AG20443 (cell line): ENCODE data around the gene MRGPRX2.

Experiments used
- DNase-seq: peaks from one replicate; pipeline ENCODE4 v3.0.0; 2012; ENCODE audit warnings: low spot score, mixed read lengths

Gene MRGPRX2

GRCh38 chr11:19075636-19076035 is 15.1 kb upstream of the MRGPRX2 start:
- no peak for DNase-seq

DNA sequence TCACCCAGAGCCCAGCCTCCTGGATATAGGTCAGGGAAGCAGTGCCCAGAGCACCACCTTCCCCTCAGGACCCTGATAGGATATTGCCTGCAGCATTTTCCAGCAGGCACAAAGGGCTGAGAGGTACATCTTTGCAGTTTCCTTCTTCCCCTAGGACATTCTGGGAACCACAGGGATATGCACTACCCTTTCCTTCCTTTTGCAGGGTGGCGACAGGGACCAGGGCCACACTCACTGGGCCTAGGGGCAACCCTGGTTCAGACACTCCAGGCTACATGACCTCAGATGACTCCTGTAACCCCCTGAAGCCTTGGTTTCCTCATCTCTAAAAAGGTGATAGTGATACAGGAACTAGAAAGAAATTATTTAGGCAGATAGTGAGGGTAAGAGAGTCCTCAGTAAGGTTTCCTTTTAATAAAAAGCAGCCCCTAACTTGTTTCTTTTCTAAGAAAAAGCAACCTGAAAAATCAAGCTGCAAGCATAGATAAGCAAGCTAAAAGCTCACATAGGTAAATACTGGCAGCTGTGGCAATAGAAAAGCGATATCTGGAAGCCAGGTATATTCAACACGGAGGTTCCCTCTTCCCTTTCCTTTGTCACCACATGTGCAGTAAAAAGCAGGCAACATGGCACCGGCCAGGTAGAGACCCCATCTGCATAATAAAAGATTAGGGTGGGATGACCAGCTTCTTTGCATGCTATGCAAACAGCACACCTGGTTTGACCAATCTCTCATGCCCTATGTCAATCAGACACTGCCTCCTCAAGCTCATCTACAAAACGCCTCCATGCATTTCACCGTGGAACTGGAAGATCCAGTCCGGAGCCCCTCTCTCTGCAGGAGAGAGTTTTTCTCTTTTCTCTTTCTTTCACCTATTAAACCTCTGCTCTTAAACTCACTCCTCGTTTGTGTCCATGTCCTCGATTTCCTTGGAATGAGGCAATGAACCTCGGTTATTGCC is 13.2 kb upstream of the MRGPRX2 start:
- DNase-seq: peak; percentile 0

DNA sequence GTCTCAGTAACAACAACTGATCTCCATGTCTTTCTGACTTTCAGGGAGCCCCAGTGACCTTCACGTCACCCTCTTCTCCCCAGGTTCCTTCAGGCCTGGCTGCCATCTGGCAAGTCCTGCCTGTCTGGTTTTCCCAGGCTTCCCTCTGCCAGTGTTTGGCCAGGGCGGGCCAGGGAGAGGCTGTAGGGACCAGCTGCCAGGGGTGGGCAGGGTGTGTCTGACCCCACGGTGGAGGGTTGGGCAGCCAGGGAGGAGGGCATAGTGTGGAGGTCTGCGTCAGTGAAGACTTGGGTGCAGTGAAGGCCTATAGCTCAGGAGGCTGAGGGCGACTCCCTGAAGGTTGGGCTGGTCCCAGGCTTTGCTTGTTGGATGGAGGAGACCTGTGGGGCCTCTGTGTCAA is 11.9 kb upstream of the MRGPRX2 start:
- peak; percentile 1 for DNase-seq

- peak; percentile 86 for DNase-seq
These were observed 10.7 kb upstream of the MRGPRX2 start for GRCh38 chr11:19071255-19071654.

- DNase-seq: no peak
These were observed 684 bp downstream of the MRGPRX2 start for GRCh38 chr11:19059833-19060232.

- no peak for DNase-seq
These were observed 4.6 kb downstream of the MRGPRX2 start for GRCh38 chr11:19055905-19056304.

- peak; percentile 8 for DNase-seq
These were observed 5.5 kb downstream of the MRGPRX2 start for GRCh38 chr11:19055016-19055415.

GRCh38 chr11:19053909-19054308 is 6.6 kb downstream of the MRGPRX2 start:
- no peak for DNase-seq

DNA sequence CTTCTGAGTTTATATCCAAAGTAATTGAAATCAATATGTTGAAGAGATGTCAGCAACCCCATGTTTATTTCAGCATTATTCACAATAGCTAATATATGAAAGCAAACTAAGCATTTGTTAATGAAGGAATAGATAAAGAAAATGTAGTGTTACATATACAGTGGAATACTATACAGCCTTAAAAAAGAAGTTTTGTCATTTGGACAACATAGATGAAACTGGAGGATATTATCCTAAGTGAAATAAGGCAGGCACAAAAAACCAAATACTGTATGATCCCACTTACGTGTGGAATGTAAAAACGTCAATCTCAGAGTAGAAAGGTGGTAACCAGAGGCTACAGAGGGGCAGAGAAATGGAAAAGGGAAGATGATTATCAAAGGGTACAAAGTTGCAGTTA is 10.2 kb downstream of the MRGPRX2 start:
- no peak for DNase-seq

DNA sequence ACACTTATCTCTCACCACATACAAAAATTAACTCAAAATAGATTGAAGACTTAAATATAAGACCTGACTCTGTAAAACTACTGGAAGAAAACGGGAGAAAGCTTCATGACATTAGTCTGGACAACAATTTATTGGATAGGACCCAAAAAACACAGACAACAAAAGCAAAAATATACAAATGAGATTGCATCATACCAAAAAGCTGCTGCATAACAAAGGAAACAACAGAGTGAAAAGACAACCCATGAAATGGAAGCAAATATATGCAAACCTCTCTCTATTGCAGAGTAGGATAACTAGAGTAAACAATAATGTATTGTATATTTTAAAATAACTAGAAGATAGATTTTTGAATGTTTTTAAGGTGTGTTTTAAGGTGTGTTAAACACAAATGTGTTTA is 11.2 kb downstream of the MRGPRX2 start:
- no peak for DNase-seq

DNA sequence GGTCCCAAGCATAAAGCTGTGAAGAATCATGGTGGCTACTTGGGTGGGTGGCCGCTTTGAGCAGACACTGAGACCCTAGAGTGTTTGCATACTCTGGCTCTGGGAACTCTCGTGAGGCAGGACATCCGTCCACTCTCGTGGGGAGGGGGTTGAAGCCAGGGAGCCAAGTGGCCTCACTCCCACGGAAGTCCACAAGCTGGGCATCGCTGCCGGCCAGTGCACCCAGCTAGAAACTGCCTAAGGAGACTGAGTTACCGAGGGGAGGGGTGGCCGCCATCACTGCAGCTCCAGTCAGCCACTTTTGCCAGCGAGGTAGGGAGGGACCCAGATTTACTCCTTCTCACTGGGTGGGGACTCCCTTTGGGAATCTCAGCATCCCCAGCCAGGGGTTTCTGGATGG is 20.5 kb downstream of the MRGPRX2 start:
- DNase-seq: no peak

DNA sequence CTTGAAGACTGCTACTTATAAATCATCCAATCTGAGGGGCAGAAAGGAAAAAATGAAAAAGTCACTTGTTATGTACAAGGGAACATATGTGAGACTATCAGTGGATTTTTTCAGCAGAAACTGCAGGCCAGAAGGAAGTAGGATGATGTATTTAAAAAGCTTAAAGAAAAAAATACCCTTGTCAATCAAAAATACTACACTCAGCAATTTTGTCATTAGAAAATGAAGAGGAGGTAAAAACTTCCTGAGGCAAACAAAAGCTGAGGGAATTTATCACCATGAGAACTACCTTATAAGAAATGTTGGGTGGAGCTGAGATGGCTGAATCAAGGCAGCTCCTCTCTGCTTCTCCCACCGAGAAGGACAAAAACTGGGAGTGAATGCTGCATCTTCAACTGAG is 21.1 kb downstream of the MRGPRX2 start:
- no peak for DNase-seq

DNA sequence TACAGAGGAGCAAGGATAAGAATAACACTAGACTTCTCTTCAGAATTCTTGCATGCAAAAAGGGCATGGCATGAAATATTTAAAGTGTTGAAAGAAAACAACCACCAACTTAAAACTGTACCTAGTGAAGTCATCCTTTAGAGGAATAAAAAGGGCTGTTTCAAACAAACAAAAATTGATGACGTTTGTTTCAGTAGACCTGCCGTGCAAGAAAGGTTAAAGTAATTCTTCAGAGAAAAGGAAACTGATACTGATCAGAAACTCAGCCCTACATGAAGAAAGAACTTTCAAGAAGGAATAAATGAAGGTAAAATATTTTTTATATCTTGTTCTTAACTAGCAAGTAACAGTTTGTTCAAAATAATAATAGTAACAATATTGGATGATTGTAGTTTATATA is 27.5 kb downstream of the MRGPRX2 start:
- no peak for DNase-seq

DNA sequence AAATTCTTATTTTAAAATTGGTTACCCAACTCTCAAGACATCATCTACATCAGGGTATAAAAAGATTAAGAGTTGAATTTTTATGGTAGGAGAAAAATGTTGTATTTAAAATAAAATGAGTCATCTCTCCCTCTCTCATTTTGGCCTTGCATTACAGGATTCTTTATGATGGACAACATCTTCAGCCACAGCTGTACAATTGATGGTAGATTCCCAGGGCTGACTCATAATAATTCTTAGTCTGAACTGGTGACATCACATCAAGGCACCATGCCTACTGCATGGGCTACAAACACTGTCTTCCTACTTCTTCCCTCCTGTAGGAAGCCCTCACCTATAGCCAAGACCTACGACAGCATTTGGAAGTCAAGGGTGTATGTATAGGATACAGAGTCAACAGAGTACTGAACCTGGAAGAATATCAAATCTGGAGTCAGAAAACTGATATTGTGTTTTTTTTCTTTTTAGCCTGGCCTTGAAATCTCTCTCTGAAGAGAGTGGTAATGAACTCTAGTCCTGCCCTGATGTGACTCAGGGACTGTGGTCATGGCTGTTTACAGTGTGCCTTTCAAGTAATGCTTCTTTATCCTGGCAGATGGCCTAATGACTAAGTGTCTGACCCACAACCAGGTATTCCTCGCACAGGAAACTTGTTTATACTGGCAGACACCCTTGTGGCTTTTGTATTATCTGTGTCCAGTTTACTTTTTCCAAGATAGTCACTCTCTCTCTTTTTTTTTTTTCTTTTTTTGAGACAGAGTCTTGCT is 32.5 kb downstream of the MRGPRX2 start:
- DNase-seq: peak; percentile 18

GRCh38 chr11:19026862-19027261 is 33.7 kb downstream of the MRGPRX2 start:
- no peak for DNase-seq

- peak; percentile 16 for DNase-seq
These were observed 34.8 kb downstream of the MRGPRX2 start for GRCh38 chr11:19025481-19026406.

DNA sequence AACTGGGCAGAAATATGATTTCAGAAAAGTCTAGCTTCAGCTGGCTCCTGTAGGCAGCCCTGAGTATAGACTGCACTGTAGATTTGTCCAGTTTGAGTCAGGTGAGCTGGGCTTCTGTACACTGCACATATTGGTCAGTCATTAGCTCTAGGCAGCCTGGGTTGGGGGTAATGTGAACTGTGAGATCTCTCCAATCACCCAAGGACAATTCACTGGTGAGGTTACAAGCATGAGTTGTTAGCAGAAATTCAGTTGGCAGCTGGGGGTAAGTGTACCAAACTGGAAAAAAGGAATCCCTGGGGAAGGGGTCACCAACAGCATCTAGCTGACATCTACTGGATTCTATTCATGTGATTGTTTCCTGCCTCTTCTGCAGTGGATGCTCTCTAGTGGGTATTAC is 39.7 kb downstream of the MRGPRX2 start:
- no peak for DNase-seq

GRCh38 chr11:19018901-19019300 is 41.6 kb downstream of the MRGPRX2 start:
- no peak for DNase-seq

- DNase-seq: no peak
These were observed 47.2 kb downstream of the MRGPRX2 start for GRCh38 chr11:19013181-19013857.

GRCh38 chr11:19012636-19013035 is 47.9 kb downstream of the MRGPRX2 start:
- DNase-seq: no peak
